ENCODE results near the gene PTCH1.

Gene PTCH1

DNA sequence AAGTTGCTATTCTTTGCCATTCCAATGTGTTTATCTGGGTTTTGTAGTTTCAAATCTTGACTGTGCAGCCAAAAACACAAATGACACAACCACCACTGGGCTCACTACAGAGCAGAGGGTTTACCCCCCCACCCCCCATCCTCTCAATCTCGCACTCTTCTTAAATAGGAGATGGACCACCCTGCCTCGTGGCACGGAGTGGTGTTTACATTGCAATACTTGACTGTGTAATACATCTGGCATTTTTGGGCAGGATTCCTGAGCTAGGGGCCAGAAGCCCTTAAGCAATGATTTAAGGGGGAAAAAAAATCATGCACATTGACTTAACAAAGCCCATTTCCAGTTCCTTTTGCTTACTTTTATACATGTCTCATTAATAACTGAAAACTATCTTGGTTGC lies 19.0 kb downstream of the PTCH1 start:
- no peak for DNase-seq (ENCODE audit: low read depth)

DNA sequence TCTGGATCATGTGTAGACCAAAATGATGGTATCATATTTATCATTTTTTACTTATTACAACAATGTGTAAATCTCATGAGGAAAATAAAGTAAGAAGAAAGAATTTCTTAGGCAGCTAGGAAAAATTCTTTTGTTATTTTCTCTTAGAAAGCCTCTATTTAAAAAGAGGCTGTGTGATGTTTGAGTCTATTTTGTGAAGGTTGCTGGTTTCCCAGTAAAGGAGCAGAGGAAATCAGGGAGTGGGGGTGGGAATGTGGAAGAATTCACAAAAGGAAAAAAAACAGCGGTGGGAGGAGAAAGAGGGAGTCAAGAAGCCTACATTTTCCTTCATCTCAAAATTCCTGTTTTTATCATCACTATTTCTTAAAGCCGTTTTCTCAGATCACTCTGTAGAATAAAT lies 20.1 kb downstream of the PTCH1 start:
- DNase-seq (ENCODE audit: low read depth): no peak

DNA sequence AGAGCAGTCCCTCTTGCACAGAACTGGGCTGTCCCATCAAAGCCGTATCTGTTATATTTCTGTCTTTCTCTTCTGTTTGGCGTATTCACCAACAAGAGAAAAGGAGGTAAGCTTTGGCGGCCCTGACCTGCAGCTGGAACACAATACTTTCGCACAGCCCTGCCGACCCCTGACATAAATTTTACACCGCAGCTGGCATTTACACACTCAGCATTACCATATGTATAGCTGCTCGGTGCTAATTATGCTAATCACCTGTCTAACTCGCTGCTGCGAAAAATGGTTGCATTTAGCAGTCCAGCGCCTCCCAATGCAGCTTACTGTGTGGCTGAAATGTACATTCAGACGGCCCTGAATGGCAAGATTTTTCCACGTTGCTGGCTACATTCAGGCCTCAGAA lies 20.8 kb downstream of the PTCH1 start:
- DNase-seq (ENCODE audit: low read depth): no peak

DNA sequence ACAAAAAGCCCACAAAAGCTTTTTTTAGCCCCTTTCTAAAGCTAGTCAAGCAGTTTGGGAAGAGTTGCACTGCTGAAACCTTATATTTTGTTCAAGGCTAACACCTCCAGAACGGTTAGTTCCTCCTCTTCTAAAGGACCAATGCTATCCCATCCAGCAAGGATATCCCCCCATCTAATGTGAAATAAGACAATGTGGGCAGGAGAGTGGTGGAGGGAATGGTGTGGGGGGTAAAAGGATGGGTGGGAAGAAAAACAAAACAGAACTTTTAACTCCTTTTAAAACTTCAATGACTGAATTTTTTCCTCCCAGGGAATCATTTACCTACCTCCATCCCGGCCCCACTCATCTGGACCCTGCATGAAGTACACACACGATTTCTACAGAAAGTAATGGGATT lies 21.2 kb downstream of the PTCH1 start:
- DNase-seq (ENCODE audit: low read depth): no peak

DNA sequence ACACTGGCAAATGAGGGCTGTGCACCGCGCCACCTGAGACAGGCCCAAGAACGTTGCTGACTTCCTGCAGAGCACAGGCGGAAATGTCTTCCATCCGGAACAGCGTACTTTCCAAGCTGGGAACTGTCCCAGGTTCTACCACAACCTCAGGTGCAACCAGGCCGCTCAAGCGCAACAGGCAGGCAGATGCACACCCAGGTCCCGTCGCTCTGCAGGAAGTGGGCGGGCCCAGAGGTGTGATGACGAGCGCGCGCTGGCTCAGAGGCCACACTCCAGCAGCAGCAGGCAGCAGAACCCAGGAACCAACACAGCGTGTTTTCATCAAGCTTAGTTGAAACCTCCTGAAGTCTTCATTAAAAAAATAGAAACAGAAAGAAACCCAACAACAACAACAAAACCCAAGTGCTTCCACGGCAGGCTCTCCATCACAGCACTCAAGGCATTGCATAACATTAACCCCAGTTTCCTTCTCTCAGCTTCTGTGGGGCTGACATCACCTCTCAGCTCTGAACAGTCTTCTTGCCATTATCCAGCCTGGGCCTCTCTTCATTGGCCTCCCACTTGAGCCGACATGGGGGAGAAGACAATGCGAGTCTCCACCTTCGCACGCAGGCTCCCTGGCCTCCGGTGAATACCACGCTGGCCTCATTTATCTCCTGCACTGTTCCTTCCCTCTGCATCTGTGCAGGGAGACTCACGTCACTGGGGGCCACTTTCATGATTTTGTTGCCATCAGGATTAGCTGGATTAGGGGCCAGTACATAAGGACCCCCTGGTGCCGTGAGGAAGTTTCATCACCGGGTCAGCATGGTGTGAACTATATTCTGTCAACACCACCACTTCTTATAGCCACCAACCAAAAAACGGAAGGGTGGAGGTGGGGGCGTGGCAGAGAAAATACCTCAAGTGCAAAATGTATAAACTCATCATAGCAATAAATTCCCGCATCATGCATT lies 22.1 kb downstream of the PTCH1 start:
- peak; percentile 72 for DNase-seq (ENCODE audit: low read depth)

DNA sequence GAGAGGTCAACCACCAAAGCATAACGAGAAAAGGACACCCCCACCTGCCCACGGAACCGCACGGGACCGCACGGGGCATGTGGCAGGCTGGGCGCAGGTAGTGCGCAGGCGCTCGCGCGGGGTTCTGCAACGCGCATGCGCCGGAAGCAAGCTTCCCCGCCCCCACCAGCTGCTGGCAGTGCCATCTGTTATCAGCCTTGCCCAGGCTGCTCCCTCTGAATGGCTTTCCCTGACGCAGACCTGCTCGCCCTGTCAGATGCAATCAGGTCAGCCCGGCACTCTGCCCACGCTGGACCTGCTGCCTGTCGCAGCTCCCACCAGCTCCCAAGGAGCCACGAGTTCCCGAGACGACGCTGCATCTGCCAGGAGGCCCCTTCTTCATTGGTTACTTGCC lies 22.8 kb downstream of the PTCH1 start:
- DNase-seq (ENCODE audit: low read depth): no peak

DNA sequence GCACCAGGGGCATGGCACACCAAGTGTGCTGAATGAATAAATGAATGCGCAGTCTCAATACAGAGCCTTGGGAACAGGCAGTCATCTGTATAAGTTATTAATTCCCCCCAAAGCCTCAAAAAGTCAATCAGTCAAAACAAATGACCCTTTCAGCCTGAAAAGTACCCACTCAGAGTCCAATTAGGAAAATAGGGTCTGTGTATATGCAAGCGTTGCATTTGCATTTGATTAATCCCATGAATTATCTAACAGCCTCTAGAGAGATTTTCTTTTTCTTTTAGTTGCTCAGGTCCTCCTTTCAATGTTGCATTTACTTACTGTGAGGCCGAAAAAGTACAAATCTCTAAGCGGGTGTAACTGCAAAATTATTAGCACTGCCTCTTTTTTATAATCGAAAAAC lies 23.4 kb downstream of the PTCH1 start:
- no peak for DNase-seq (ENCODE audit: low read depth)

DNA sequence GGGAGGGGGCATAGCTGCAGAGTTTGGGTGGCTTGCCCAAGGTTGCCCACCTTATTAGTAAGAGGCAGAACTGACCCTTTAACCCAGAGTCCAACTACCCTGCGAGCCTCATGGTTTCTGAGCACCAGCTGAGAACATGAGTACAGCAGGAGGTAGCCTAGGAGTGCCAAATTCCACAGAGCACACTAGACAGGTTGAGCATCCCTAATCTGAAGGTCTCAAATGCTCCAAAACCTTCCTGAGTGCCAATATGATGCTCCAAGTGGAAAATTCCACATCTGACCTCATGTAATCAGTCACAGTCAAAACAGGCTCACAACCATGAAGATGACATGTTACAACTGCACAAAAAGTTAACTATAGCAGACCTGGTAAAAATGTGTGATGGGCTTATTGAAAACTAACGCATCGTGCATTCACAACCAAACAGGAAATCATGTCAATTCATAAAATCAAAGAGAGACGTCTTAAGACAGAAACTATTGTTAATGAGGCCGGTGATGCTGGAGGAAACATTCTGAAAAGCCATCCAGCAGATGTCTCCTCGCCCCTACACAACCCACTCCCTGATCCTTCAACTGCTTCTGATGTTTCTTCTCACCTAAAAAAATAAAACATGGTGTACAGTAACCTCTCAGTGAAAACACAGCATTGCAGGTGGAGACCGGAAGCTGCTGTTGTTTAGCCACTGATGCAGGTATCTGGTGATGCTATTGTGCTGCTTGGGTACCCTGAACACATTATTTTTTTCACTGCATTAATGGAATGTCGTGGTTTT lies 25.0 kb downstream of the PTCH1 start:
- DNase-seq (ENCODE audit: low read depth): no peak

DNA sequence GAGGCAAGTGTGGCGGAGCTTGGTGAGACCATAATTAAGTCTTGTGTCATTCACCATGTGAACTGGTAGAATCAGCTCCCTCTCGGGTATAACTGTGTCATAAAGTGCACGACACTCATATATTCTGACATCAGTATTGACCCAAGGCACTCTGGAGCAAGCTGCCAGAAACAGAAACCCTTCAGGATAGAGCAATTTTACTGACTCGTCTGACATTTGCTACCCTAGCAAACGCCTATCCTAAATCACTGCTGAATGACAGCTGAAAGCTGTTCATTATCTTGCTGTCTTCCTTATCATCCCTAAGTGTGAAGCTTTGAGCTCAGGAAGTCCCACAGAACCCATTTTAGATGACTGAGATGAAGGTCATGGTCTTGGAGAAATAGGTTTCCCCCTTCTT lies 27.8 kb downstream of the PTCH1 start:
- DNase-seq (ENCODE audit: low read depth): no peak

DNA sequence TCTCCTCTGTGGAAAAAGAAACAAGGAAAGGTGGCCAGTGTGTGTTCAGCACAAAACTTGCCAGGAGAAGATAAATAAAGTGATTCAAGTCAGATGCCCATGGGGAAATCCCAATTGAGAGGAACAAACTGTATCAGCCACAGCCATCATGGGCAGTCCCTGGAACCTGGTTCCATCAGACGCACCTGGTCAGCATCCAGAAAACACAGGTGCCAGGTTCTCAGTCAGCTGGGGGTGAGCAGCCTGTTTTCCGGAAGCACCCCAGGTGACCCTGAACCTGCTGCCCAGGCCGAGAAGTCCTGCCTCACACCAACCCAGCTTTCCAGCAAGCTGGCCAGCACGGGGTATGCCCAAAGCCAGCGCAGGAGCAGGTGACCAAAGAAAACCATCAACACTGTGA lies 30.5 kb downstream of the PTCH1 start:
- DNase-seq (ENCODE audit: low read depth): no peak

DNA sequence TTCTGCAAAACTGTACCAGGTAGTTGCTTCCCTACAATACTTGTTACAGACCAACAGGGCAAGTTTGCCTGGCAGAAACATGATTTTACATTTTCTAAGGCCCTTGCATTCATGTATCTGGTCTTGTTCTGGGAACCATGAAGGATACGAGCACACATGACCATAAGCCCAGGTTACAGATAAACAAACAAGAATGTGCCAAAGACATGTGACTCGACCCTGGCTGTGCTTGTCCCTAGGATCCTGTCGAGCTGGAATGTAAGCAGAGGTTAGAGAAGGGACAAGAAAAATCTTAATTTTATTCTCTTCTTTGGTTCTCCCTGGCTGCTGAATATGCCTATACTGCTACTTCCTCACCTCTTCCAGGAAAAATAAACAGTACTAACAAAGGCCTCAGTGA lies 32.5 kb downstream of the PTCH1 start:
- DNase-seq (ENCODE audit: low read depth): no peak

DNA sequence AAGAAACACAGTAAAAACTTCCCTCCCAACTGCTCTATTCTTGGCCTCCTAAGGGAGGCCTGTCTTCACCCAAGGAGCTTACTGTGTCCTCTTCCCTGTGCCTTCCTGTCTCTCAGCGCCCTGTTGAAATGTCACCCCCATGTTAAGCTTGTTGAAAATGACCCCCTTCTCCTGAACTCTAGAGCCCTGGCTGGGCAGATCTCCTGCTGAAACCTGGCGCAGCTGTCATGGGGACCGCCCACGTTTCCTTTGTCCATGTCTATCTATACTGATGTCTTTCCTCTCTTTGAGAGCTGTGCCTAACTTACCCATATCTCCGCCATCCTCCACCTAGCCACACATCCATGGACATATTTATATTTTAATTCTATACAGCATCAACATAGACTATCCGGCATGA lies 33.3 kb downstream of the PTCH1 start:
- DNase-seq (ENCODE audit: low read depth): no peak

DNA sequence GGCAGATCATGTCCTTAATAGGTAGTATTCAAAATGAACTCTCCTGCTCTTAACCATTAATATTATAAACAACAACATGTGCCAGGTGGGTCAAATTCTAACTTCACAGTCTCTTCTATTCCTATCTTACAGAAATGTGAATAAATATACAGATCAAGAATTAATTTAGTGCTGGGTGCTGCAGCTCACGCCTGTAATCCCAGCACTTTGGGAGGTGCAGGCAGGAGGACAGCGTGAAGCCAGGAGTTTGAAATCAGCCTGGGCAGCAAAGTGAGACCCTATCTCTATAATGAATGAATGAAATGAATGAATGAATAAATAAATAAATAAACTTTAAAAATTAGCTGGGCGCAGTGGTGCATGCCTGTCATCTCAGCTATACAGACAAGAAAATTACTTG lies 34.1 kb downstream of the PTCH1 start:
- DNase-seq (ENCODE audit: low read depth): no peak

DNA sequence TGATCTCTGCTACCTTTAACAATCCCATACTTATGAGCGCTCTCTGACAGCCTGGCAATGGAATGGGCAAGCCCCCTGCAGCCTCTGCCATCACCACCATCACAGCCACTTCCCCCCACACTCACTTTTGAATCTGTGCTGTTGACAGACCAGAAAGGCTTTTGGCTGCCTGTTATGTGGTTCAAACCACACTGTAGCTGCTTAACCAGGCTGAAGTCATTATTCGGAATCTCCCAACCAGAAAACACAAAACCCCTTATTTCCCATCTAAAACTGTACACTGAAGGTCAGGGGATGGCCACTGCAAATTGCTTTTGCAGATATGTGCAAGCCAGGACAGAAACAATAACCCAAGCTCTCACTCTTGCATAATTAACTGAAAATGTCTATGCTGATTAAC lies 35.8 kb downstream of the PTCH1 start:
- DNase-seq (ENCODE audit: low read depth): no peak

DNA sequence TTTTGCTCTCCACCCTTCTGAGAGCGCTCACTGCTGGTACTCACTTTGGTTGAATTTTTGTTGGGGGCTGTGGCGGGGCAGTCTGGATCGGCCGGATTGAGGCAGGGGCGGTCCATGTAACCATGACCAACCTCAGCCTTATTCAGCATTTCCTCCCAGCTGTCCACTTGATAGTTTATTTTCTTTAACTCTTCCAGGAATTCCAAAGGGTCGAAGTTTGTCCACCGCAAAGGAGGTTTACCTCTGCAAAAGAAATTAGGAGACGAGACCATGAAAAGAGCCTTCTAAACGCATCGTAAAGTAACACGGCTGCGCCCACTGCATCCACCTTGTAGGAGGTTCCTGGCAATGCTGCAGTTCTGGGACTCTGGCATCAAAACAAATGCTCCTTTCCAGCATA lies 36.4 kb downstream of the PTCH1 start:
- DNase-seq (ENCODE audit: low read depth): no peak

DNA sequence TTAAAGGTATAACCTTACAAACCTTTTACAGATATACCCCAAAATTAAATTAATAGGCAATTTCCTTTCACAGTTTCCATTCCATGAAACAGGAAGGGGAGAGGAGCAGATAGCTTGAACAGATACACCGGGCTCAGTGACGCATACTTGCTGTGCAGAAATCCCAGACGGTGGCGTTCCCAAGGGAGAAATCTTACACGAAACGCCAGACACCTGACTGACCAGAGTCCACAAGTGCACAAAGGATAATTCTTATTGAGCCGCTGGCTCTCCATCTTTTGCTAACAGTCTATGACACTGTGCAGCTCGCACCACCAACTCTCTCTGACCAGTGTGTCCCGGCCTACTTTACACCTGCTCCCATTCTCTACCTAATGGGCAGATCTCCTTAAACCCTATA lies 37.4 kb downstream of the PTCH1 start:
- no peak for DNase-seq (ENCODE audit: low read depth)

DNA sequence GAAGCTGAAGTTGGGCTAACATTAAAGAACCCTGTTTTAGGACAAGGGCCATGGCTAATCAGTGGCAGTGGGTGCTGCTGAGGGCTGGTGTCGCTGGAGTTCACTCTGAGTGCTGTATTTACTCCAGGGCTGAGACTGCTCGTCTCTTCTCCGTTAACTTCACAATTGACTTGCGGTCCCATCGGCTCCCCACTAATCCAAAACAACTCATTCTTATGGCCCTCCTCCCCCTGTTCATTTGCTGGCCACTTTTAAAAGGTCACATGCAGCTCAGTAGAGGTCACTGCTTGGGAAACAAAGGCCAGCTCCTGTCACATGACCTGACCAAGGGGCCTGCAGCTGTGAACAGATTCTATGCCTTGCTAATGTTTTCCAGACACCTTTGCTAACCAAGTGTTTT lies 38.4 kb downstream of the PTCH1 start:
- DNase-seq (ENCODE audit: low read depth): no peak

DNA sequence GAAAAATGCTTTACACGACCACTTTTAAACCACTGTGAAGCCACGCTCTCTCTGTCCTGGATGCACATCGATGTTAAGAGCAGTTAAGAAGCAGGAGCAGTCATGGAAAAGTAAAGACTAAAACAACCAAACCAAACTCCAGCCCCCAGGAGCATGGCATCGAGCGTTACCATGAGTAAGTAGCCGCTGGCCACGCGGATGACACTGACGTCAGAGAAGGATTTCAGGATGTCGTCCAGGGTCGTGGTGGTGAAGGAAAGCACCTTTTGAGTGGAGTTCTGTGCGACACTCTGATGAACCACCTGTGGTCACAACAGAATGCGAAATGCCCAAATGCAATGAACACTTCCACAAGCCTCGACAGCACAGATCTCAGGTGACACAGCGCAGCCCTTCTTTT lies 38.9 kb downstream of the PTCH1 start:
- no peak for DNase-seq (ENCODE audit: low read depth)

DNA sequence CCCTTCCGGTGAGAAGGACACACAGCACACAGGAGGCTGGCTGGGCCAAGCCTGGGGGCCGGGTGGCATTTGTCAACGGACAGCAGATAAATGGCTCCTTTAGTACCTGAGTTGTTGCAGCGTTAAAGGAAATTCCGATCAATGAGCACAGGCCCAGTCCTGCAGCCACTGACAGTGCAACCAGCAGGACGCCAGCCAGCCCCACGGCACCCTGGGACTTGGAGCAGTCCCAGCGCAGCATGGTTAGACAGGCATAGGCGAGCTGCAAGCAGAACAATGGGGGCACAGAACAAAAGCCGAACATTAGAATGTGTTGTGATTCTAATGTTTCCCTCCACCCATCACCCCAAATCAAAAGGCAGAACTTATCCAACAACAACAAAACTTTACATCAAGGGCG lies 39.3 kb downstream of the PTCH1 start:
- DNase-seq (ENCODE audit: low read depth): no peak

DNA sequence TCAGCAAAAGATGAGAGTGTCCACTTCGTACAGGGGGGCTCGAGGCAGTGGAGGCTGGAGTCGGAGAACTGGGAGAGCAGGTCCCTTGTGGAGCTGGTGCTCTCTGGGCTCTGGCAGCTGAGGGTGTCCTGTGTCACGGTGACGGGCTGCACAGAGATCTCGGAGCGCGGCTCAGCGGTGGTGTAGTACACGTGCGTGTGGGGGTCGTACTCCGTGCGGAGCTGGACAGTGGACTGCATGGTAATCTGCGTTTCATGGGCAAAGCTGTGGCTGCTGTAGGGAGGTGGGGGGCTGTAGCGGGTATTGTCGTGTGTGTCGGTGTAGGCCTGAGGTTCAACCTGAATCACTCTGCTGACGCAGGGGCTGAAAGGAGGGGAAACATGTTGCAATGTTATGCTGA lies 48.0 kb downstream of the PTCH1 start:
- DNase-seq (ENCODE audit: low read depth): no peak

DNA sequence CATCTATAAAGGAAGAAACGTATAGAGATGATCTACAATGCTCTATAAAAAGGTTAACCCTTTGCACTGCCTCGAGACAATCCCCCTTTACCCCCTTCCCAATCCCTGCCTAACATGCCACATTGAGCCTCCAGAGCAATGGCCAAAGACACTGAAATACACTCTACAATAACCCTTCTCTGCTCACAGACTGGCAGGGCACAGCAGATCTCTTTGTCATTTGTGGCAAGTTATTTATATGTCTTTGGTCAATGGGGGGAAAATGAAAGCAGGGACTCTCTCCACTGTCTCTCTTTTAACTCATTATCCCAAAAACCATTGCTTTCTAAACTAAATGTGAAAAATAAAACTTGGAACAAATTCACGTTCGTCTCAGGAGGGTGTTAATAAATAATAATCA lies 51.7 kb downstream of the PTCH1 start:
- DNase-seq (ENCODE audit: low read depth): no peak

DNA sequence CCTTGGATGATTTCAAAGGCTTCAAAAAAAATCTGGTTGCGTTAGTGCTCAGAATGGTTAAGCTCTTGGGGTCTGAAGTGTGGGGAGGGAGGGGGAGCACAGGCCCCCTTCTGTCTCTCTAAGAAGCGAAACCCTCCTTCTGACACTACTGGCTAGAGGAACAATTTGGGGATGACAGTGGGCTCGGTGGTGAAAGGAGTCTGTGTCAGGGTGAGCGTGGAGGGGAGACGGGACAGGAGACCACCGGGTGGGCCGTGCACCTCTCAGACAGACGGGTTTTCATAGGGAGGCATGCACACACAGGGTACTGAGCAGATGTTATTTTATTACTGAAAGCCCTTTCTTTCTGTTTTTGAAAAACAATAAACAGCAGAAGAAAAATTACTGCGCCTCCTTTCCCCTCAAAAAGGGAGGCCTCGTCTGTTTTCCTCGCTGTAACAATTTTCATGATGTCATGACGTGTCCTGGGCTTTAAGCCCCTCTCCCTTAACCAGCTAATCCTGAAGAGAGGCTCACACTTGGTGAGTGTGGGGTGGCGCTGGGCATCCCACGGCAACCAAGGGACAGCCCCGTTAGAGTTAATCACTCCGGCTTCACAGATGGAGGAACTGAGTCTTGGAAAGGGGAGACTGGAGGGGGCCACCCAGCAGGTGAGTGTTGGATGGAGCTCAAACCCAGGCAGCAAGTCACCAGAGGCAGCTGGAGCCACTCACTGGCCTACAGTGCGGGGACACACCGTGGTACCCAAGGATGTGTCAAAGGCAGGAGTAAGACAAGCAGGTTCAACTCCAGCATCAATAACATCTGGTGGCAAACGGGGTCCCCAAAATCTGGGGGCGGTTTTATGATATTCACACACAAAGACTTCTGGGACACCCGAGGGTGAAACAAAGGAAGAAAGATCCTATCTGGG lies 53.4 kb downstream of the PTCH1 start:
- DNase-seq (ENCODE audit: low read depth): no peak
